GM12892 (cell line): ENCODE data around the gene RALGAPA2.

Experiments used
- POLR2A ChIP-seq: IDR thresholded peaks from 2 replicates; pipeline ENCODE4 v1.6.1; 2011; ENCODE audit warnings: low read depth, low read length, control low read depth
- POLR2AphosphoS5 ChIP-seq: IDR thresholded peaks from 2 replicates; pipeline ENCODE4 v1.6.1; 2011; ENCODE audit warnings: low read depth, low read length, control low read depth
- TAF1 ChIP-seq: IDR thresholded peaks from 2 replicates; pipeline ENCODE4 v1.6.1; 2011; ENCODE audit warnings: low read depth, mild to moderate bottlenecking, control low read depth, low read length, borderline replicate concordance

DNA sequence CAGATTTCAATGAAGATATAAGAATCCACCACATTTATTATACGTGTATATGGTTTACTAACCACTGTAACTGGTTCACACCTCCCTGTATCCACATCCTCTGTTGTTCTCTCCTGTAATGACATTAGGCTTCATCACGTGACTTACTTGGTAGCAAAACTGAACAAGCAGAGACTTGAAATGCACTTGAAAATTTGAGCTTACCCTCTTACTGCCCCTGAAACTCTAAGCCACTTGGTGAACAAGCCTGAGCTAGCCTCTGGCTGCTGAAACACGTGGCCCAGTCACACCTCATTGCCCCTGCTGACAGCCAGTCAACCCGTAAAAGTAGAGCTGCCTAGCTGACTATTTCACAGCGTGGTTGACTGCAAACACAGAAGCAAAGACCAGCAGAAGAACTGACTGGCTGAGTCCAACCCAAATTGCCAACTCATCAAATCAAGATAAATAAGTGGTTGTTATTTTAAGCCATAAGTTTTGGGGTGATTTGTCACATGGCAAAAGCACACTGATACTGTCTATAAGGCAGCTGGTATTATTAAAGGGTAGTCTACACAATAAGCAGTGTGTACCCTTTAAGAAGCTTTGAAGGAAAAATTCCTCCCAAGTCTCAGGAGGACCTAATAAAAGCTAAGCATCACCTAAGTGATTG is 109.0 kb downstream of the RALGAPA2 start:
- TF ChIP-seq POLR2A (no peak), POLR2AphosphoS5 (no peak), TAF1 (no peak)
